Endodermal cell (in vitro differentiated cells): Measurements from ENCODE around the gene RNU6-9. TPM values are rescaled to one million over a fixed set of nuclear protein-coding genes. Genes with fewer than 3 reads are reported as not detected.
"Not testable (repeated sequence)": the region's sequence is repeated elsewhere in the genome, so short reads cannot be mapped to it uniquely, and the experiment has no call there.

ENCODE experiments used
- DNase-seq: peaks from one replicate; pipeline ENCODE4 v3.0.0-alpha.2; 2017
- H3K27ac ChIP-seq: 2 replicates; pipeline ENCODE4 v1.5.1; 2013; ENCODE audit warnings: mild to moderate bottlenecking, low read depth, low read length, moderate library complexity
- H3K27me3 ChIP-seq: 2 replicates; pipeline ENCODE4 v1.6.1; 2013; ENCODE audit warnings: mild to moderate bottlenecking, low read length, moderate library complexity; ENCODE audit not compliant: insufficient read depth, control insufficient read depth, poor library complexity, severe bottlenecking
- H3K36me3 ChIP-seq: 2 replicates; pipeline ENCODE4 v1.7.0; 2013; ENCODE audit warnings: mild to moderate bottlenecking, low read length, moderate library complexity; ENCODE audit not compliant: control insufficient read depth, insufficient read depth
- H3K4me1 ChIP-seq: one replicate; pipeline ENCODE4 v1.7.0; 2013; ENCODE audit warnings: low read length; ENCODE audit not compliant: control insufficient read depth, insufficient read depth
- H3K4me3 ChIP-seq: 2 replicates; pipeline ENCODE4 v1.5.1; 2013; ENCODE audit warnings: mild to moderate bottlenecking, low read length, moderate library complexity
- H3K9ac ChIP-seq: 2 replicates; pipeline ENCODE4 v1.6.1; 2013; ENCODE audit warnings: mild to moderate bottlenecking, low read length, moderate library complexity; ENCODE audit not compliant: poor library complexity, severe bottlenecking; ENCODE audit errors: extremely low read depth
- H3K9me3 ChIP-seq: 2 replicates; pipeline ENCODE4 v1.6.1; 2013; ENCODE audit warnings: mild to moderate bottlenecking, low read length, moderate library complexity; ENCODE audit not compliant: control insufficient read depth
- H3K27ac Mint-ChIP-seq: 2 replicates; pipeline ENCODE4 v1.8.0; 2020; ENCODE audit warnings: mixed read lengths
- H3K27me3 Mint-ChIP-seq: 2 replicates; pipeline ENCODE4 v1.8.0; 2021; ENCODE audit warnings: mild to moderate bottlenecking, mixed read lengths; ENCODE audit not compliant: insufficient read depth
- H3K36me3 Mint-ChIP-seq: 2 replicates; pipeline ENCODE4 v1.8.0; 2020; ENCODE audit warnings: low read depth, mixed read lengths
- H3K4me1 Mint-ChIP-seq: 2 replicates; pipeline ENCODE4 v1.8.0; 2020; ENCODE audit warnings: mixed read lengths
- H3K4me3 Mint-ChIP-seq: 2 replicates; pipeline ENCODE4 v1.8.0; 2020; ENCODE audit warnings: mild to moderate bottlenecking, moderate library complexity, mixed read lengths
- H3K9me3 Mint-ChIP-seq: 2 replicates; pipeline ENCODE4 v1.8.0; 2020; ENCODE audit warnings: mild to moderate bottlenecking, mixed read lengths
- WGBS, 2 experiments: methylation state at CpG; one replicate each; pipeline versions ENCODE4 v1.1.5 to v1.1.7; 2013; ENCODE audit warnings: missing lambda C conversion rate in 2 of 2, mixed read lengths in 1 of 2; ENCODE audit not compliant: insufficient coverage in 1 of 2, insufficient read length in 1 of 2; 5-methylcytosine and 5-hydroxymethylcytosine counted together
- total RNA-seq, 2 donors: library from RNA; stranded (reverse); fragmentation: NEBNext Ultra II Directional in 1 of 2; extraction: Animal tissue kit (Norgen Biotek cat#: 25700) in 1 of 2; gene quantifications; 2 replicates in 1 of 2; 3 replicates in 1 of 2; pipeline ENCODE4 v1.2.1, GENCODE V29; 2021
- TF ChIP-seq, protein P1 (sequence below): fragments of 200-600 bp; sonication (generic); conservative IDR thresholded peaks from 2 replicates; pipeline ENCODE4 v1.5.0; 2021; ENCODE audit warnings: antibody characterized with exemption, mild to moderate bottlenecking

RNU6-9 gene
- total RNA-seq, 2 donors from 2014 or later = not detected

DNA sequence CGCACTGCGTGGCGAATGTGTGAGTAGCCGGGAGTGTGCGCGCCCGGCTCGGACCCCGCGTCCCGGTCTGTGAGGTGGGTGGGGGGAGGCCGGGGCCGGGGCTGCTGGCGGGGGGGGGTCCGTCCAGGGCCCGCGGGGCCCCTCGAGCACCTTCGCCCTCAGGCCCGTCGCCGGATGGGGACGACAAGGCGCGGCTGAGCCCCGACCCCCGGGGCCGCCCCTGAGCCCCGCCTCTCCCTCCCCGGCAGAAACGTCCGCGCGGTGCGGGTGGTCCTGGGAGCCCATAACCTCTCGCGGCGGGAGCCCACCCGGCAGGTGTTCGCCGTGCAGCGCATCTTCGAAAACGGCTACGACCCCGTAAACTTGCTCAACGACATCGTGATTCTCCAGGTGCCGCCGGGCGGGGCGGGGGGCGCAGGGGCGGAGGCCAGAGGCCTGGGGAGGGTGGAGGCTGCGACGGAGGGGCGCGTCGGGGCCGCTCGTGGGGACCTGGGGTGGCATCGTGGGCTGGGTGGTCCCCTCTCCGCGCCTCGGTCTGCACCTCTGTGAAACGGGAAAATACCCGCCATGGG is 40.2 kb upstream of the RNU6-9 start:
- Mint-ChIP-seq H3K36me3 (no peaks in the 10 kb centered on the region), H3K4me1 (no peaks in the 10 kb centered on the region), H3K27ac (no peak overlapping the region), H3K4me3 (no peak overlapping the region), H3K27me3 (peaks cover 8% of the 10 kb centered on the region), H3K9me3 (no peaks in the 10 kb centered on the region)
- no peaks in the 10 kb centered on the region for H3K27me3 ChIP-seq
- H3K9ac ChIP-seq = no peak overlapping the region
- H3K27ac ChIP-seq = no peak overlapping the region
- no peaks in the 10 kb centered on the region for H3K4me1 ChIP-seq
- no peaks in the 10 kb centered on the region for H3K9me3 ChIP-seq
- H3K36me3 ChIP-seq = no peaks in the 10 kb centered on the region
- WGBS, 2 experiments = 89 to 93% methylated on average over 32 to 67 of the region's 67 CpGs
- TF ChIP-seq, protein P1, sequence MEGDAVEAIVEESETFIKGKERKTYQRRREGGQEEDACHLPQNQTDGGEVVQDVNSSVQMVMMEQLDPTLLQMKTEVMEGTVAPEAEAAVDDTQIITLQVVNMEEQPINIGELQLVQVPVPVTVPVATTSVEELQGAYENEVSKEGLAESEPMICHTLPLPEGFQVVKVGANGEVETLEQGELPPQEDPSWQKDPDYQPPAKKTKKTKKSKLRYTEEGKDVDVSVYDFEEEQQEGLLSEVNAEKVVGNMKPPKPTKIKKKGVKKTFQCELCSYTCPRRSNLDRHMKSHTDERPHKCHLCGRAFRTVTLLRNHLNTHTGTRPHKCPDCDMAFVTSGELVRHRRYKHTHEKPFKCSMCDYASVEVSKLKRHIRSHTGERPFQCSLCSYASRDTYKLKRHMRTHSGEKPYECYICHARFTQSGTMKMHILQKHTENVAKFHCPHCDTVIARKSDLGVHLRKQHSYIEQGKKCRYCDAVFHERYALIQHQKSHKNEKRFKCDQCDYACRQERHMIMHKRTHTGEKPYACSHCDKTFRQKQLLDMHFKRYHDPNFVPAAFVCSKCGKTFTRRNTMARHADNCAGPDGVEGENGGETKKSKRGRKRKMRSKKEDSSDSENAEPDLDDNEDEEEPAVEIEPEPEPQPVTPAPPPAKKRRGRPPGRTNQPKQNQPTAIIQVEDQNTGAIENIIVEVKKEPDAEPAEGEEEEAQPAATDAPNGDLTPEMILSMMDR = no peak
- H3K4me3 ChIP-seq = no peak overlapping the region
- DNase-seq = no peak

DNA sequence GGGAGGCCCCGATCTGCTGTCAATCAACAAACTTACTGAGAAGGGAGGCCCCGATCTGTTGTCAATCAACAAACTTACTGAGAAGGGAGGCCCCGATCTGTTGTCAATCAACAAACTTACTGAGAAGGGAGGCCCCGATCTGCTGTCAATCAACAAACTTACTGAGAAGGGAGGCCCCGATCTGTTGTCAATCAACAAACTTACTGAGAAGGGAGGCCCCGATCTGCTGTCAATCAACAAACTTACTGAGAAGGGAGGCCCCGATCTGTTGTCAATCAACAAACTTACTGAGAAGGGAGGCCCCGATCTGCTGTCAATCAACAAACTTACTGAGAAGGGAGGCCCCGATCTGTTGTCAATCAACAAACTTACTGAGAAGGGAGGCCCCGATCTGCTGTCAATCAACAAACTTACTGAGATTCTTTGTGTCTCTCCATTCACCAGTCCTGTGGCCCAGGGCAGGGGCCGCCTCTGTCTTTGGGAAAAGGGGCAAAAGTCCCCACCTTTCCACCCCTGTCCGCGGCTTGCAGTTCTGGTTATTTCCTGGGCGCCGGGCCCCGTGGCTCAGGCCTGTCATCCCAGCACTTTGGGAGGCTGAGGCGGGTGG is 39.6 kb upstream of the RNU6-9 start:
- H3K4me3 Mint-ChIP-seq, H3K4me3 ChIP-seq, DNase-seq, H3K36me3 ChIP-seq, H3K27ac Mint-ChIP-seq, H3K4me1 Mint-ChIP-seq, H3K36me3 Mint-ChIP-seq, H3K27ac ChIP-seq, H3K9me3 ChIP-seq, H3K9ac ChIP-seq, H3K27me3 ChIP-seq, H3K9me3 Mint-ChIP-seq, H3K4me1 ChIP-seq: not testable (repeated sequence)
- H3K27me3 Mint-ChIP-seq = peaks cover 11% of the 10 kb centered on the region
- 80 to 97% methylated on average over 4 to 9 of the region's 17 CpGs for WGBS, 2 experiments

DNA sequence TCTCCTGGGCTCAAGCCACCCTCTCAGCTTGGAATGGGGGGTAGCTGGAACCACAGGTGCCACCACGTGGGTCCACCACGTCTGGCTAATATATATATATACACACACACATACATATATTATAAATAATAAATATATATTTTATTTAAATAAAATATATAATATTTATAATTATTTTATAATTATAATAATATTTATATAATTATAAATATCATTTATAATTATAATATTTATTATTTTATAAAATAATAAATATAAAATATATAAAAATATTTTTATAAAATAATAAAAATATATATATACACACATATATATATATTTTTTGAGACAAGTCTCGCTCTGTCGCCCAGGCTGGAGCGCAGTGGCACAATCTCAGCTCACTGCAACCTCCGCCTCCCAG is 38.7 kb upstream of the RNU6-9 start:
- H3K36me3 ChIP-seq = no peaks in the 10 kb centered on the region
- 96 to 100% methylated on average over 1 to 4 of the region's 6 CpGs for WGBS, 2 experiments
- Mint-ChIP-seq H3K4me3 (no peak overlapping the region), H3K27me3 (peaks cover 17% of the 10 kb centered on the region), H3K9me3 (no peaks in the 10 kb centered on the region), H3K4me1 (no peaks in the 10 kb centered on the region), H3K36me3 (no peaks in the 10 kb centered on the region), H3K27ac (no peak overlapping the region)
- H3K9ac ChIP-seq = no peak overlapping the region
- H3K4me3 ChIP-seq = no peak overlapping the region
- no peaks in the 10 kb centered on the region for H3K9me3 ChIP-seq
- H3K4me1 ChIP-seq = no peaks in the 10 kb centered on the region
- no peak for DNase-seq
- no peak overlapping the region for H3K27ac ChIP-seq
- peaks cover 10% of the 10 kb centered on the region for H3K27me3 ChIP-seq
- TF ChIP-seq, protein P1 = no peak
